PC-3 (cell line): ENCODE results near the gene NOL4L.

Experiments
- CTCF ChIP-seq: fragments of 300-600 bp; sonication (generic); conservative IDR thresholded peaks from 2 replicates; pipeline ENCODE4 v1.5.1; 2017; ENCODE audit warnings: antibody characterized with exemption, low read depth, mild to moderate bottlenecking, low read length
- EZH2 ChIP-seq: fragments of 300-600 bp; sonication (generic); IDR thresholded peaks from one replicate; pipeline ENCODE4 v1.6.1; 2017; ENCODE audit warnings: antibody characterized with exemption, mild to moderate bottlenecking, low read length; ENCODE audit not compliant: unreplicated experiment
- EZH2phosphoT487 ChIP-seq: fragments of 300-600 bp; sonication (generic); IDR thresholded peaks from 2 replicates; pipeline ENCODE4 v1.6.1; 2018; ENCODE audit warnings: mild to moderate bottlenecking, antibody characterized with exemption, low read length, borderline replicate concordance

GRCh38 chr20:32463642-32464400 is 121.3 kb downstream of the NOL4L start:
- TF ChIP-seq CTCF: no peak
- no peak for TF ChIP-seq EZH2
- TF ChIP-seq EZH2phosphoT487: no peak
